HepG2 (cell line): ENCODE data around the gene NPW. TPM values are rescaled to one million over a fixed set of nuclear protein-coding genes. Genes with fewer than 3 reads are reported as not detected.

ENCODE experiments used
- ATAC-seq: fragments of 200-7000 bp; cut with Tn5 transposase; 3 replicates; pipeline ENCODE4 v1.9.1; 2020; ENCODE audit warnings: mild to moderate bottlenecking, moderate library complexity
- BruUV-seq: library from RNA; stranded (reverse); fragments of 400-500 nt; replicated peaks from 2 replicates; lab custom pipeline; 2021; lab: Mats Ljungman, UMichigan
- CTCF ChIA-PET: fragments of 300-600 bp; formaldehyde crosslinking; extraction: SDS; loops from one replicate; lab custom pipeline; 2021; ENCODE audit warnings: low total read pairs, inconsistent platforms, low intra/inter-chr PET ratio; lab: Yijun Ruan, JAX
- POLR2A ChIA-PET: fragments of 350-600 bp; sonication (Branson Sonifier 250); formaldehyde crosslinking; loops from one replicate; lab custom pipeline; 2020; ENCODE audit warnings: antibody characterized with exemption, inconsistent platforms; lab: Yijun Ruan, JAX
- DNase-seq: peaks from one replicate; pipeline ENCODE4 v3.0.0-alpha.2; 2015; ENCODE audit warnings: low spot score
- FAIRE-seq: peaks from 3 replicates; lab custom pipeline; 2011; peaks lifted over from hg19 to GRCh38; lab: Jason Lieb, UNC
- H2AFZ ChIP-seq: one replicate; pipeline ENCODE4 v1.6.1; 2011; ENCODE audit warnings: low read length, inconsistent platforms
- H3K27ac ChIP-seq: fragments of 300-600 bp; 3 replicates; pipeline ENCODE4 v1.8.0; 2011; ENCODE audit warnings: mixed run types, mild to moderate bottlenecking, mixed read lengths, low read length, inconsistent platforms; ENCODE audit not compliant: insufficient read depth; ENCODE audit errors: extremely low read length
- H3K27me3 ChIP-seq, 2 experiments: fragments of 200-600 bp in 1 of 2; 2 replicates in 1 of 2; 3 replicates in 1 of 2; pipeline versions ENCODE4 v1.6.0 to v1.8.0; 2011; ENCODE audit warnings: low read length in 2 of 2, mild to moderate bottlenecking in 2 of 2, moderate library complexity in 2 of 2, inconsistent platforms in 1 of 2; ENCODE audit not compliant: insufficient read depth in 2 of 2, control insufficient read depth in 1 of 2
- H3K36me3 ChIP-seq, 2 experiments: fragments of 200-600 bp in 1 of 2; replicated peaks in 1 of 2; 2 replicates in 1 of 2; 3 replicates in 1 of 2; pipeline versions ENCODE4 v1.5.1 to v1.8.0; 2011; ENCODE audit warnings: low read length in 2 of 2, inconsistent platforms in 1 of 2; ENCODE audit not compliant: insufficient read depth in 2 of 2, control insufficient read depth in 1 of 2
- H3K4me1 ChIP-seq: 2 replicates; pipeline ENCODE4 v1.5.1; 2012; ENCODE audit warnings: low read length, inconsistent platforms; ENCODE audit not compliant: insufficient read depth
- H3K4me2 ChIP-seq: 2 replicates; pipeline ENCODE4 v1.6.0; 2011; ENCODE audit warnings: low read depth, low read length, inconsistent platforms
- H3K4me3 ChIP-seq, 3 experiments: fragments of 200-600 bp in 1 of 3; sonication (generic), shearing (Covaris generic) in 1 of 3; replicated peaks in 1 of 3; 2 replicates each; pipeline ENCODE4 v1.5.1; 2011 to 2016; ENCODE audit warnings: low read length in 3 of 3, inconsistent platforms in 2 of 3, low read depth in 2 of 3, mild to moderate bottlenecking in 2 of 3, control low read depth in 1 of 3, mixed read lengths in 1 of 3; ENCODE audit not compliant: insufficient read depth in 1 of 3
- H3K79me2 ChIP-seq: one replicate; pipeline ENCODE4 v1.6.1; 2011; ENCODE audit warnings: low read length, inconsistent platforms; ENCODE audit not compliant: insufficient read depth
- H3K9ac ChIP-seq: 2 replicates; pipeline ENCODE4 v1.6.0; 2011; ENCODE audit warnings: mild to moderate bottlenecking, low read depth, low read length, inconsistent platforms; ENCODE audit not compliant: insufficient read depth
- H3K9me3 ChIP-seq: 2 replicates; pipeline ENCODE4 v1.5.1; 2012; ENCODE audit warnings: mild to moderate bottlenecking, low read length
- H4K20me1 ChIP-seq: 2 replicates; pipeline ENCODE4 v1.6.0; 2011; ENCODE audit warnings: inconsistent platforms, mild to moderate bottlenecking, low read length, moderate library complexity; ENCODE audit not compliant: insufficient read depth
- KAT7 ChIP-seq: IDR thresholded peaks from 2 replicates; pipeline ENCODE4 v1.6.1; 2018; ENCODE audit warnings: borderline replicate concordance, missing compliant biosample characterization
- MNT ChIP-seq: fragments of 450-650 bp; IDR thresholded peaks from 2 replicates; pipeline ENCODE4 v1.6.1; 2016
- PLRG1 ChIP-seq: fragments of 450-650 bp; conservative IDR thresholded peaks from 2 replicates; pipeline ENCODE4 v1.6.1; 2016
- RBFOX2 ChIP-seq: fragments of 200-400 bp; formaldehyde crosslinking; IDR thresholded peaks from 2 replicates; pipeline ENCODE4 v1.6.1; 2017; ENCODE audit warnings: low read depth, mild to moderate bottlenecking, low read length
- WGBS: methylation state at CpG from one replicate; pipeline ENCODE4 v1.1.6; 2017; ENCODE audit warnings: low lambda C conversion rate; 5-methylcytosine and 5-hydroxymethylcytosine counted together
- in situ Hi-C: cut with HindIII; loops from 2 replicates; pipeline ENCODE4 v1.10.0; 2017; ENCODE audit warnings: low pct_unique_long_range_greater_than_20kb; ENCODE audit not compliant: extremely low pct_ligation_motif_present
- intact Hi-C: fragments of 100-400 bp; cut with micrococcal nuclease; formaldehyde crosslinking; loops from one replicate; pipeline ENCODE4 v1.10.0; 2022; ENCODE audit not compliant: unreplicated experiment
- polyA plus RNA-seq, 8 experiments: library from polyadenylated mRNA; depleted of rRNA in 3 of 8; stranded (reverse) in 7 of 8; unstranded in 1 of 8; fragments of >200 nt; fragmentation: Illumina TruSeq in 4 of 8; extraction: Trizol in 4 of 8; gene quantifications; 2 replicates each; pipeline versions ENCODE4 v1.2.1 to v1.2.3, GENCODE V29; 2011 to 2016; ENCODE audit warnings: low read depth in 4 of 8, missing spikeins in 1 of 8, mixed read lengths in 1 of 8; ENCODE audit not compliant: insufficient read depth in 1 of 8
- total RNA-seq, 5 experiments: library from RNA; depleted of rRNA; stranded (reverse); fragments of >200 nt; fragmentation: Illumina TruSeq; extraction: Trizol; gene quantifications; 2 replicates each; pipeline ENCODE4 v1.2.3, GENCODE V29; 2016; ENCODE audit warnings: low read depth in 1 of 5
- TF ChIP-seq, protein P1 (sequence below): sonication (generic); formaldehyde crosslinking; IDR thresholded peaks from 2 replicates; pipeline ENCODE4 v1.4.0; 2020; ENCODE audit warnings: missing genetic modification reagents

Gene NPW
- total and polyA plus RNA-seq, 2 of the 13 experiments (the other 11 are each of a cell fraction or from before 2014, with no cell fraction given): 0.24 to 0.97 TPM

GRCh38 chr16:2007081-2007836 is 12.3 kb upstream of the NPW start:
- H3K27ac ChIP-seq: no peak overlapping the region
- 88% methylated on average over 9 of the region's 16 CpGs for WGBS
- H3K9me3 ChIP-seq: no peaks in the 10 kb centered on the region
- peaks cover 52% of the 10 kb centered on the region for H3K79me2 ChIP-seq
- intact Hi-C loops: no loop called here
- H3K36me3 ChIP-seq: peaks cover 4 to 12% of the 10 kb centered on the region in 2 experiments; a peak in 2 of 5 replicates
- DNase-seq (no peak), ATAC-seq (no peak), FAIRE-seq (no peak)
- peaks cover 18% of the 10 kb centered on the region; the same call in 1 of the 2 replicates for H4K20me1 ChIP-seq
- no peaks in the 10 kb centered on the region for H3K27me3 ChIP-seq
- BruUV-seq: no TSS peak
- ChIA-PET CTCF (no interaction called here), POLR2A (interaction anchor here (1.0 to 2.1 kb wide), 6 partner anchors 17 to 243 kb away, joined by 3 to 16 read pairs (median 6); partner anchors contain the start of genes RPS2 and TRAF7)
- peaks cover 66% of the 10 kb centered on the region for H3K4me1 ChIP-seq
- H2AFZ ChIP-seq: no peak overlapping the region
- H3K4me3 ChIP-seq: peak overlapping the region in 2 of 3 experiments; percentile 76 to 79; a peak in 5 of 6 replicates
- in situ Hi-C loops: no loop called here
- peak overlapping the region; percentile 93; the same call in 1 of the 2 replicates for H3K9ac ChIP-seq
- TF ChIP-seq RBFOX2 (0 out of 2 replicates have a peak, but pooled peaks have one; percentile 30), PLRG1 (no peak), KAT7 (CRISPR knock-in tag) (no peak), MNT (peak; percentile 71)
- TF ChIP-seq, protein P1, sequence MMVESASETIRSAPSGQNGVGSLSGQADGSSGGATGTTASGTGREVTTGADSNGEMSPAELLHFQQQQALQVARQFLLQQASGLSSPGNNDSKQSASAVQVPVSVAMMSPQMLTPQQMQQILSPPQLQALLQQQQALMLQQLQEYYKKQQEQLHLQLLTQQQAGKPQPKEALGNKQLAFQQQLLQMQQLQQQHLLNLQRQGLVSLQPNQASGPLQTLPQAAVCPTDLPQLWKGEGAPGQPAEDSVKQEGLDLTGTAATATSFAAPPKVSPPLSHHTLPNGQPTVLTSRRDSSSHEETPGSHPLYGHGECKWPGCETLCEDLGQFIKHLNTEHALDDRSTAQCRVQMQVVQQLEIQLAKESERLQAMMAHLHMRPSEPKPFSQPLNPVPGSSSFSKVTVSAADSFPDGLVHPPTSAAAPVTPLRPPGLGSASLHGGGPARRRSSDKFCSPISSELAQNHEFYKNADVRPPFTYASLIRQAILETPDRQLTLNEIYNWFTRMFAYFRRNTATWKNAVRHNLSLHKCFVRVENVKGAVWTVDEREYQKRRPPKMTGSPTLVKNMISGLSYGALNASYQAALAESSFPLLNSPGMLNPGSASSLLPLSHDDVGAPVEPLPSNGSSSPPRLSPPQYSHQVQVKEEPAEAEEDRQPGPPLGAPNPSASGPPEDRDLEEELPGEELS (CRISPR knock-in tag): no peak
- H3K4me2 ChIP-seq: peak overlapping the region; percentile 83
